HEK293 (cell line): ENCODE measurements around the gene MAGI1.
A peak's percentile ranks its signal among the peaks of the same experiment; 100 is the strongest.

Source experiments
- CTCF ChIA-PET: fragments of 350-600 bp; formaldehyde crosslinking; extraction: SDS; loops from one replicate; lab custom pipeline; 2021; ENCODE audit warnings: antibody characterized with exemption; lab: Yijun Ruan, JAX
- POLR2A ChIA-PET: fragments of 300-600 bp; formaldehyde crosslinking; extraction: SDS; loops from one replicate; lab custom pipeline; 2020; ENCODE audit warnings: antibody characterized with exemption, inconsistent platforms; lab: Yijun Ruan, JAX
- H3K27ac ChIP-seq: fragments of 200-500 bp; sonication (Bioruptor generic); 2 replicates; pipeline ENCODE4 v1.5.1; 2014; ENCODE audit warnings: low read depth, low read length, control low read depth, inconsistent platforms; ENCODE audit errors: extremely low read depth
- H3K36me3 ChIP-seq, 2 experiments: fragments of 200-500 bp in 1 of 2; sonication (Bioruptor generic) in 1 of 2; 1 replicate in 1 of 2; 2 replicates in 1 of 2; pipeline ENCODE4 v1.5.1; 2014 to 2017; ENCODE audit warnings: inconsistent platforms in 2 of 2, low read length in 2 of 2; ENCODE audit not compliant: control insufficient read depth in 2 of 2, insufficient read depth in 1 of 2
- H3K4me1 ChIP-seq: fragments of 200-500 bp; sonication (Bioruptor generic); 2 replicates; pipeline ENCODE4 v1.5.1; 2014; ENCODE audit warnings: mild to moderate bottlenecking, low read length, inconsistent platforms; ENCODE audit not compliant: control insufficient read depth, insufficient read depth
- H3K4me3 ChIP-seq: 2 replicates; pipeline ENCODE4 v1.5.1; 2011; ENCODE audit warnings: low read depth, mild to moderate bottlenecking, control low read depth, low read length, moderate library complexity
- H3K9me3 ChIP-seq: fragments of 200-500 bp; sonication (Bioruptor generic); 2 replicates; pipeline ENCODE4 v1.5.1; 2014; ENCODE audit warnings: low read depth, low read length, inconsistent platforms; ENCODE audit not compliant: control insufficient read depth, insufficient read depth
- EGR2 ChIP-seq: fragments of 450-650 bp; formaldehyde crosslinking; IDR thresholded peaks from 2 replicates; pipeline ENCODE4 v1.5.1; 2016; ENCODE audit warnings: low read depth, missing biosample characterization, missing genetic modification characterization
- GLI2 ChIP-seq: fragments of 450-650 bp; formaldehyde crosslinking; IDR thresholded peaks from 2 replicates; pipeline ENCODE4; 2017; ENCODE audit warnings: missing biosample characterization, missing genetic modification characterization, low read depth, borderline replicate concordance
- PRDM4 ChIP-seq: fragments of 450-650 bp; formaldehyde crosslinking; IDR thresholded peaks from 2 replicates; pipeline ENCODE4 v1.5.1; 2017; ENCODE audit warnings: missing biosample characterization, missing genetic modification characterization
- SCRT1 ChIP-seq: fragments of 450-650 bp; formaldehyde crosslinking; IDR thresholded peaks from 2 replicates; pipeline ENCODE4 v1.5.1; 2016; ENCODE audit warnings: missing biosample characterization, missing genetic modification characterization, borderline replicate concordance
- ZBTB48 ChIP-seq: fragments of 450-650 bp; formaldehyde crosslinking; IDR thresholded peaks from 2 replicates; pipeline ENCODE4 v1.5.1; 2016; ENCODE audit warnings: missing biosample characterization, missing genetic modification characterization
- ZBTB8A ChIP-seq: fragments of 450-650 bp; formaldehyde crosslinking; IDR thresholded peaks from 2 replicates; pipeline ENCODE4 v1.5.1; 2016; ENCODE audit warnings: missing biosample characterization, missing genetic modification characterization
- ZFHX2 ChIP-seq: fragments of 450-650 bp; formaldehyde crosslinking; conservative IDR thresholded peaks from 2 replicates; pipeline ENCODE4 v1.5.1; 2016; ENCODE audit warnings: missing biosample characterization, missing genetic modification characterization
- ZNF146 ChIP-seq: fragments of 450-650 bp; formaldehyde crosslinking; IDR thresholded peaks from 2 replicates; pipeline ENCODE4 v1.5.1; 2016; ENCODE audit warnings: missing biosample characterization, missing genetic modification characterization
- ZNF169 ChIP-seq: fragments of 450-650 bp; formaldehyde crosslinking; IDR thresholded peaks from 2 replicates; pipeline ENCODE4 v1.5.1; 2016; ENCODE audit warnings: missing biosample characterization, missing genetic modification characterization
- ZNF174 ChIP-seq: fragments of 450-650 bp; formaldehyde crosslinking; IDR thresholded peaks from 2 replicates; pipeline ENCODE4 v1.5.0; 2017; ENCODE audit warnings: missing biosample characterization, mild to moderate bottlenecking, missing genetic modification characterization
- ZNF175 ChIP-seq: fragments of 450-650 bp; formaldehyde crosslinking; IDR thresholded peaks from 2 replicates; pipeline ENCODE4 v1.5.1; 2016; ENCODE audit warnings: missing biosample characterization, missing genetic modification characterization
- ZNF184 ChIP-seq: fragments of 450-650 bp; IDR thresholded peaks from 2 replicates; pipeline ENCODE4 v1.5.1; 2018; ENCODE audit warnings: missing biosample characterization, mild to moderate bottlenecking, missing genetic modification characterization
- ZNF223 ChIP-seq: fragments of 450-650 bp; formaldehyde crosslinking; IDR thresholded peaks from 2 replicates; pipeline ENCODE4 v1.5.1; 2016; ENCODE audit warnings: missing biosample characterization, missing genetic modification characterization
- ZNF239 ChIP-seq: fragments of 450-650 bp; formaldehyde crosslinking; IDR thresholded peaks from 2 replicates; pipeline ENCODE4 v1.5.1; 2016; ENCODE audit warnings: missing biosample characterization, missing genetic modification characterization
- ZNF366 ChIP-seq: fragments of 450-650 bp; formaldehyde crosslinking; conservative IDR thresholded peaks from 2 replicates; pipeline ENCODE4 v1.5.1; 2016; ENCODE audit warnings: missing biosample characterization, missing genetic modification characterization
- ZNF394 ChIP-seq: fragments of 450-650 bp; formaldehyde crosslinking; IDR thresholded peaks from 2 replicates; pipeline ENCODE4 v1.5.1; 2016; ENCODE audit warnings: missing biosample characterization, missing genetic modification characterization, mild to moderate bottlenecking, moderate library complexity, borderline replicate concordance
- ZNF514 ChIP-seq: fragments of 450-650 bp; formaldehyde crosslinking; IDR thresholded peaks from 2 replicates; pipeline ENCODE4 v1.5.1; 2016; ENCODE audit warnings: missing biosample characterization, missing genetic modification characterization
- ZNF548 ChIP-seq: fragments of 450-650 bp; formaldehyde crosslinking; IDR thresholded peaks from 2 replicates; pipeline ENCODE4 v1.5.1; 2016; ENCODE audit warnings: missing biosample characterization, missing genetic modification characterization
- ZNF645 ChIP-seq: fragments of 450-650 bp; formaldehyde crosslinking; IDR thresholded peaks from 2 replicates; pipeline ENCODE4; 2016; ENCODE audit warnings: missing biosample characterization, missing genetic modification characterization
- TF ChIP-seq, protein P1 (sequence below): fragments of 450-650 bp; formaldehyde crosslinking; IDR thresholded peaks from 2 replicates; pipeline ENCODE4 v1.5.1; 2016; ENCODE audit warnings: missing biosample characterization, missing genetic modification characterization, borderline replicate concordance
- TF ChIP-seq, protein P2 (sequence below): fragments of 450-650 bp; formaldehyde crosslinking; IDR thresholded peaks from 2 replicates; pipeline ENCODE4 v1.5.1; 2017; ENCODE audit warnings: missing biosample characterization, missing genetic modification characterization
- TF ChIP-seq, protein P3 (sequence below): fragments of 450-650 bp; formaldehyde crosslinking; IDR thresholded peaks from 2 replicates; pipeline ENCODE4 v1.5.1; 2016; ENCODE audit warnings: missing biosample characterization, missing genetic modification characterization

MAGI1 gene

GRCh38 chr3:66012711-66013110, 26.0 kb downstream of the MAGI1 start (continued):
- TF ChIP-seq, protein P1, sequence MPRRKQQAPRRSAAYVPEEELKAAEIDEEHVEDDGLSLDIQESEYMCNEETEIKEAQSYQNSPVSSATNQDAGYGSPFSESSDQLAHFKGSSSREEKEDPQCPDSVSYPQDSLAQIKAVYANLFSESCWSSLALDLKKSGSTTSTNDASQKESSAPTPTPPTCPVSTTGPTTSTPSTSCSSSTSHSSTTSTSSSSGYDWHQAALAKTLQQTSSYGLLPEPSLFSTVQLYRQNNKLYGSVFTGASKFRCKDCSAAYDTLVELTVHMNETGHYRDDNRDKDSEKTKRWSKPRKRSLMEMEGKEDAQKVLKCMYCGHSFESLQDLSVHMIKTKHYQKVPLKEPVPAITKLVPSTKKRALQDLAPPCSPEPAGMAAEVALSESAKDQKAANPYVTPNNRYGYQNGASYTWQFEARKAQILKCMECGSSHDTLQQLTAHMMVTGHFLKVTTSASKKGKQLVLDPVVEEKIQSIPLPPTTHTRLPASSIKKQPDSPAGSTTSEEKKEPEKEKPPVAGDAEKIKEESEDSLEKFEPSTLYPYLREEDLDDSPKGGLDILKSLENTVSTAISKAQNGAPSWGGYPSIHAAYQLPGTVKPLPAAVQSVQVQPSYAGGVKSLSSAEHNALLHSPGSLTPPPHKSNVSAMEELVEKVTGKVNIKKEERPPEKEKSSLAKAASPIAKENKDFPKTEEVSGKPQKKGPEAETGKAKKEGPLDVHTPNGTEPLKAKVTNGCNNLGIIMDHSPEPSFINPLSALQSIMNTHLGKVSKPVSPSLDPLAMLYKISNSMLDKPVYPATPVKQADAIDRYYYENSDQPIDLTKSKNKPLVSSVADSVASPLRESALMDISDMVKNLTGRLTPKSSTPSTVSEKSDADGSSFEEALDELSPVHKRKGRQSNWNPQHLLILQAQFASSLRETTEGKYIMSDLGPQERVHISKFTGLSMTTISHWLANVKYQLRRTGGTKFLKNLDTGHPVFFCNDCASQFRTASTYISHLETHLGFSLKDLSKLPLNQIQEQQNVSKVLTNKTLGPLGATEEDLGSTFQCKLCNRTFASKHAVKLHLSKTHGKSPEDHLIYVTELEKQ: no peak
- TF ChIP-seq PRDM4 (tag by site-specific recombination) (no peak), ZNF174 (tag by site-specific recombination) (no peak), GLI2 (tag by site-specific recombination) (no peak), ZNF514 (tag by site-specific recombination) (no peak), ZNF223 (tag by site-specific recombination) (no peak), ZNF146 (no peak), ZNF645 (tag by site-specific recombination) (no peak)
- TF ChIP-seq, protein P2, sequence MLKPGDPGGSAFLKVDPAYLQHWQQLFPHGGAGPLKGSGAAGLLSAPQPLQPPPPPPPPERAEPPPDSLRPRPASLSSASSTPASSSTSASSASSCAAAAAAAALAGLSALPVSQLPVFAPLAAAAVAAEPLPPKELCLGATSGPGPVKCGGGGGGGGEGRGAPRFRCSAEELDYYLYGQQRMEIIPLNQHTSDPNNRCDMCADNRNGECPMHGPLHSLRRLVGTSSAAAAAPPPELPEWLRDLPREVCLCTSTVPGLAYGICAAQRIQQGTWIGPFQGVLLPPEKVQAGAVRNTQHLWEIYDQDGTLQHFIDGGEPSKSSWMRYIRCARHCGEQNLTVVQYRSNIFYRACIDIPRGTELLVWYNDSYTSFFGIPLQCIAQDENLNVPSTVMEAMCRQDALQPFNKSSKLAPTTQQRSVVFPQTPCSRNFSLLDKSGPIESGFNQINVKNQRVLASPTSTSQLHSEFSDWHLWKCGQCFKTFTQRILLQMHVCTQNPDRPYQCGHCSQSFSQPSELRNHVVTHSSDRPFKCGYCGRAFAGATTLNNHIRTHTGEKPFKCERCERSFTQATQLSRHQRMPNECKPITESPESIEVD (tag by site-specific recombination): no peak

GRCh38 chr3:66010739-66011655, 27.7 kb downstream of the MAGI1 start:
- Histone ChIP-seq H3K9me3 (no peaks in the 10 kb centered on the region), H3K4me3 (no peak overlapping the region), H3K4me1 (no peaks in the 10 kb centered on the region), H3K36me3 (no peaks in the 10 kb centered on the region), H3K27ac (no peak overlapping the region)
- ChIA-PET CTCF (interaction anchor here (0.6 to 0.8 kb wide), 3 partner anchors 26 to 183 kb away, joined by 3 read pairs; no protein-coding TSS in a partner anchor), POLR2A (no interaction called here)
- TF ChIP-seq, protein P3, sequence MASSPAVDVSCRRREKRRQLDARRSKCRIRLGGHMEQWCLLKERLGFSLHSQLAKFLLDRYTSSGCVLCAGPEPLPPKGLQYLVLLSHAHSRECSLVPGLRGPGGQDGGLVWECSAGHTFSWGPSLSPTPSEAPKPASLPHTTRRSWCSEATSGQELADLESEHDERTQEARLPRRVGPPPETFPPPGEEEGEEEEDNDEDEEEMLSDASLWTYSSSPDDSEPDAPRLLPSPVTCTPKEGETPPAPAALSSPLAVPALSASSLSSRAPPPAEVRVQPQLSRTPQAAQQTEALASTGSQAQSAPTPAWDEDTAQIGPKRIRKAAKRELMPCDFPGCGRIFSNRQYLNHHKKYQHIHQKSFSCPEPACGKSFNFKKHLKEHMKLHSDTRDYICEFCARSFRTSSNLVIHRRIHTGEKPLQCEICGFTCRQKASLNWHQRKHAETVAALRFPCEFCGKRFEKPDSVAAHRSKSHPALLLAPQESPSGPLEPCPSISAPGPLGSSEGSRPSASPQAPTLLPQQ: no peak
- TF ChIP-seq EGR2: peak; percentile 62
- no peak for TF ChIP-seq ZNF184
- no peak for TF ChIP-seq ZBTB48 (tag by site-specific recombination)
- no peak for TF ChIP-seq PRDM4 (tag by site-specific recombination)
- TF ChIP-seq ZNF394 (tag by site-specific recombination): no peak
- TF ChIP-seq ZNF548 (tag by site-specific recombination): no peak
- no peak for TF ChIP-seq ZNF366 (tag by site-specific recombination)
- no peak for TF ChIP-seq ZNF239 (tag by site-specific recombination)
- peak; percentile 55 for TF ChIP-seq ZFHX2 (tag by site-specific recombination)
- no peak for TF ChIP-seq ZNF175 (tag by site-specific recombination)
- no peak for TF ChIP-seq ZBTB8A (tag by site-specific recombination)
- TF ChIP-seq SCRT1 (tag by site-specific recombination): no peak
- TF ChIP-seq ZNF169 (tag by site-specific recombination): no peak
